ENCODE data around the gene ZC2HC1B.
"Not testable (repeated sequence)": the region's sequence is repeated elsewhere in the genome, so short reads cannot be mapped to it uniquely, and the experiment has no call there.

Gene ZC2HC1B

DNA sequence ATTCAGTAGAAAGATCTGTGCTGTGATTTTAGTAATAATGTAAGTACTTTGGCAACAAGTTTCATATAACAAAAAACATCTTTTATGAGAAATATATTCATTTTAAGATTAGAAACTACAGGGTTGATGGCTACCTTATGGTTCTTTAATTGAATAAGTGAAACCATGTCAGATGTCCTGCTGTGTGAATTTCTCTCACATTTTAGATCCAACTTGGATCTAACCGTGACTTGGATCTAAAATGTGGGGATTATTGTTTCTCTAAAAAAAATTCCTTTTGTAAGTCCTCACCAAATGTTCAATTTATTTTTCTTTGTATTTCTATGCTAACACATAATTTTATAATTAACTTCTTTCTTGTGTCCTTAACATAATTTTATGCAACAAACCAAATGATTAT lies 30.4 kb downstream of the ZC2HC1B start:
- Histone ChIP-seq H3K27me3 (ENCODE audit: control insufficient read depth in 1 of 2, insufficient read depth in 2 of 2, low read length in 2 of 2) (no peaks in the 10 kb centered on the region), H3K9ac (ENCODE audit: low read length) (no peak overlapping the region), H3K27ac (ENCODE audit: low read depth, low read length) (no peak overlapping the region), H3K4me1 (ENCODE audit: insufficient read depth, low read length) (no peaks in the 10 kb centered on the region), H3K36me3 (ENCODE audit: insufficient read depth, low read length) (no peaks in the 10 kb centered on the region), H3K9me3 (ENCODE audit: low read length) (no peaks in the 10 kb centered on the region), H3K4me3 (ENCODE audit: low read depth in 1 of 2, low read length in 2 of 2) (no peak overlapping the region)

DNA sequence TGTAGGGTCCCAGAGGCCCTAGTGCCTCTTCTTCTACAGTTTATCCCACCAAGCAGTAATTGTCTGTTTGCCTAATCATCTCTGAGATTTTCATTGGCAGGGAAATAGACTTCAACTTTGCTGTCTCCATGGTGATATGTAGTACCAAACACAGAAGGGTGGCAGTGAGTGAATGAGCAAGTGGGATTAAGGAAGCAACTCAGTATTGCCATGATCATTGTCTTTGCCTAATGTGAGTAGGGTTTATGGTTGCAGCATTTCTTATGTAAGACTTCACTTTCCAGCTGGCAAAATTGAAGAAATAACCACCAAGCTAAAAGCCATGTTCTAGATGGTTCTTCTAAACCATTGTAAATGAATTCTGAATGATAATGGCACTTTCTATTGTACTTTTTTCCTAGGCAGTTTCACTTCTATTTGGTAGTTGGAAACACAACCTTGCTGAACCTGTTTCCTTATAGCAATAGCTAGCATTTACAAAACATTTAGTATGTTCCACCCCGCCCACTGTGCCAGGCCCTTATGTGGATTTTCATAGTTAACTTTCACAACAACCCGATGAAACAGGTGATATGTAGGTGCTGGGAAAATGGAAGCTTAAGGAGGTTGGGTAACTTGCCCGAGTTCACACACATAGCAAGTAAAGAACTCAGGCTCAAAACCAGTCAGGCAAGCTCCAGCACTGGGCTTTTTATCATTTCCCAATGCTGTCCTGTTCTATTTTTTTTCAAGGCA lies 32.0 kb downstream of the ZC2HC1B start:
- Histone ChIP-seq H3K36me3 (ENCODE audit: insufficient read depth, low read length) (no peaks in the 10 kb centered on the region), H3K4me3 (ENCODE audit: low read depth in 1 of 2, low read length in 2 of 2) (no peak overlapping the region), H3K4me1 (ENCODE audit: insufficient read depth, low read length) (no peaks in the 10 kb centered on the region), H3K9me3 (ENCODE audit: low read length) (no peaks in the 10 kb centered on the region), H3K9ac (ENCODE audit: low read length) (no peak overlapping the region), H3K27ac (ENCODE audit: low read depth, low read length) (no peak overlapping the region), H3K27me3 (ENCODE audit: control insufficient read depth in 1 of 2, insufficient read depth in 2 of 2, low read length in 2 of 2) (no peaks in the 10 kb centered on the region)

DNA sequence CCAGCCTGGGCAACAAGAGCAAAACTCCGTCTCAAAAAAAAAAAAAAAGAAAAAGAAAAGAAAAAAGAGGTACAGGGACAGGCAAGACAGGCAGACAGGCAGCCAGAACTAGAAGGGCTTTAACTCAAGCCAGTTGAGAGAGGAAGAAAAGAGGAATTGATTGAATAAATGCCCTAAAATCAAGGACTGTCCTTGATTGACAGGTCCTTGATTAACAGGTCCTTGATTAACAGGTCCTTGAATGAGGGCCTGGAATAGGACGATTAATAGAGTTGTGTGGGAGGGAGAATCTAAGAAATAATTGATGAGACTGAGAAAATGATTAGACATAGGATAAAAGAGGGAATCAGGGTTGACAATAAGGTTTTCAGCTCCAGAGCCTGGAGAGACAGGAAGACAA lies 36.1 kb downstream of the ZC2HC1B start:
- Histone ChIP-seq H3K36me3 (ENCODE audit: insufficient read depth, low read length) (no peaks in the 10 kb centered on the region), H3K27ac (ENCODE audit: low read depth, low read length) (no peak overlapping the region)

DNA sequence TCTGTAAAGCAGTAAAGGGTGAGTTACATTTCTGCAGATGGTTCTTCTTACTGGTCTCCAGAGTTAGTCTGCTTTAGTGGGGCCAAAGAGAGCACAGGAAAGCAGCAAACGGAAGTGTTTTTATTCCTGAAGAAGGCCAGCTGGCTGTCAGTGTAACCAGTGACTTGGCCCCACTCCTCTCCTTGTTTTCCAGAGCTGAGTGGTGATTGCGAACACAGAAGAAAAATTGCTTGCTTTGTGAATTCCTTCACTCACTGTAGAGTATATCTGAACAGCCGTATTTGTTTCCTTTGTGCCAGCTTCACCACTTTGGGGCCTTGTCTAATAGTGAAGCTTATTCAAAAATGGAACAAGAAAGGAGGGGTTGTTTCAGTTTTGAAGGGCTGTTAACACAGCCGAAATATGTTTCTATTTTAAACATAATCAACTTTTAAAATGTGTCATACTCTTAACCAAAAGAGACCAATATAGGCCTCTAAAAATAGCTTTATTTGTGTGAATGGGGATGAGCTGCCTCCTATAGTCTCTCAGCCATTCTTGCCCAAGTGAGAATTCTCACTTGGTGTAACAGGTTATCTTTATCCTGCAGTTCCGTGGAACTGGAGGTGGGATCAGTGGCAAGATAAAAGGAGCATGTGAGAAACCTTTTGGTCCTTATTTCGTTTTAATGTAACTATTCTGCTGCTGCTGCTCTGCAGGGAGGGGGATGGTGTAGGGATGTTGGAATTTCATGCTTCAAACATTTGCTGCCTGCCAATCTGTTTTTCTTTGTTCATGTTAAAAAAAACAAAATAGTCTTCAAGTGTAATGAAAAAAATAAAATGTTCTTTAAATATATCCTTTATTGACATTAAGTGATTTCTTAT lies 37.8 kb downstream of the ZC2HC1B start:
- H3K27me3 ChIP-seq (ENCODE audit: control insufficient read depth in 1 of 2, insufficient read depth in 2 of 2, low read length in 2 of 2), result no peaks in the 10 kb centered on the region
- no peak overlapping the region for H3K27ac ChIP-seq (ENCODE audit: low read depth, low read length)
- no peak overlapping the region for H3K4me3 ChIP-seq (ENCODE audit: low read depth in 1 of 2, low read length in 2 of 2)
- H3K9ac ChIP-seq (ENCODE audit: low read length), result no peak overlapping the region
- no peaks in the 10 kb centered on the region for H3K36me3 ChIP-seq (ENCODE audit: insufficient read depth, low read length)
- no peaks in the 10 kb centered on the region for H3K9me3 ChIP-seq (ENCODE audit: low read length)
- H3K4me1 ChIP-seq (ENCODE audit: insufficient read depth, low read length), result peaks cover 8% of the 10 kb centered on the region

More for the DNA sequence above, 36.1 kb downstream of the ZC2HC1B start:
- Histone ChIP-seq H3K9ac (ENCODE audit: low read length) (no peak overlapping the region), H3K27me3 (ENCODE audit: control insufficient read depth in 1 of 2, insufficient read depth in 2 of 2, low read length in 2 of 2) (no peaks in the 10 kb centered on the region), H3K4me3 (ENCODE audit: low read depth in 1 of 2, low read length in 2 of 2) (no peak overlapping the region), H3K9me3 (ENCODE audit: low read length) (no peaks in the 10 kb centered on the region), H3K4me1 (ENCODE audit: insufficient read depth, low read length) (peaks cover 8% of the 10 kb centered on the region)

DNA sequence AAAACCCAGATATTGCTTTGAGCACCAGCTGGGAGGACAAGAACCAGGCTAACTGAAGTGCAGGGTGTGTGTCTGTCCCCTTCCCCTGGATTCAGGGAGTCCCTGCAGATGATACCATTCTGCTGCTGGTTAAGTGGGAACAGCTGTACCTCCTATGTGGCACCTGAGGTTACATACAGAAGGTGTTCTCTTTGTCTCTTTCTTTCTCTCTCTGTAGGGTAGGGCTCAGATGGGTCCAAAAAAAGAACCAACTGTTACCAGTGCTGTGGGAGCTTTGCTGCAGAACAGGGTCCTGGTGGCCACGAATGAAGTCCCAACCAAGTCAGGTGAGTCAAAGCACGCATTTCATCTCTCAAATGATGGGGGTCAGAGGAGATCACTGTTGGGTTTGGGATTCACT lies 38.6 kb downstream of the ZC2HC1B start:
- Histone ChIP-seq H3K36me3 (ENCODE audit: insufficient read depth, low read length) (no peaks in the 10 kb centered on the region), H3K9me3 (ENCODE audit: low read length) (no peaks in the 10 kb centered on the region), H3K4me3 (ENCODE audit: low read depth in 1 of 2, low read length in 2 of 2) (no peak overlapping the region), H3K9ac (ENCODE audit: low read length) (no peak overlapping the region), H3K27me3 (ENCODE audit: control insufficient read depth in 1 of 2, insufficient read depth in 2 of 2, low read length in 2 of 2) (no peaks in the 10 kb centered on the region), H3K27ac (ENCODE audit: low read depth, low read length) (no peak overlapping the region), H3K4me1 (ENCODE audit: insufficient read depth, low read length) (peaks cover 8% of the 10 kb centered on the region)

DNA sequence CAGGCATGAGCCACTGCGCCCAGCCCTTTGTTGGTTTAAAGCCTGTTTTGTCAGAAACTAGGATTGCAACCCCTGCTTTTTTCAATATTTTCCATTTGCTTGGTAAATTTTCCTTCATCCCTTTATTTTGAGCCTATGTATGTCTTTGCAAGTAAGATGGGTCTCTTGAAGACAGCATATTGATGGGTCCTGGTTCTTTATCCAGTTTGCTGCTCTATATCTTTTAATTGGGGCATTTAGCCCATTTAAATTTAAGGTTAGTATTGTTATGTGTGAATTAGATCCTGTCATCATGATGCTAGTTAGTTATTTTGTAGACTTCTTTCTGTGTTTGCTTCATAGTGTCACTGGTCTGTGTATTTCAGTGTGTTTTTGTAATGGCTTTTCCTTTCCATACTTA lies 46.8 kb downstream of the ZC2HC1B start:
- no peaks in the 10 kb centered on the region for H3K36me3 ChIP-seq (ENCODE audit: insufficient read depth, low read length)
- no peaks in the 10 kb centered on the region for H3K27me3 ChIP-seq (ENCODE audit: control insufficient read depth in 1 of 2, insufficient read depth in 2 of 2, low read length in 2 of 2)
- H3K27ac ChIP-seq (ENCODE audit: low read depth, low read length), result no peak overlapping the region
- no peaks in the 10 kb centered on the region for H3K4me1 ChIP-seq (ENCODE audit: insufficient read depth, low read length)
- no peaks in the 10 kb centered on the region for H3K9me3 ChIP-seq (ENCODE audit: low read length)
- H3K4me3 ChIP-seq (ENCODE audit: low read depth in 1 of 2, low read length in 2 of 2), result no peak overlapping the region
- no peak overlapping the region for H3K9ac ChIP-seq (ENCODE audit: low read length)

DNA sequence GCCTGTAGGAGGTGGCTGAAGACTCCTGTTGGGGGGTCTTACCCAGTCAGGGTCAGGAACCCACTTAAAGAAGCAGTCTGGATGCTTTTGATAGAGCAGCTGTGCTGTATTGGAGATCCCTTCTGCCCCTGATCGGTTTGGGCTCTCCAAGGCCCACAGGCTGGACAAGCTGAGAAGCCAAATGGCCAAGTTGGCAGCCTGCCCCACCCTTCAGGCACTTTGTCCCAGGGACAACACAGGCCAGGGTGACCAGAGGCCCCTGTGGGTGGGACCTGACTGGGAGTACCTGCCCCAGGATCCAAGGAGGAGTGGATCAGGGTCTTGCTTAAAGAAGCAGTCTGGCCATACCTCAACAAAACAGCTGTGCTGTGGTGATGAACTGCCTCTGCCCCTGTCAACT lies 48.4 kb downstream of the ZC2HC1B start:
- Histone ChIP-seq H3K9me3 (ENCODE audit: low read length) (no peaks in the 10 kb centered on the region), H3K36me3 (ENCODE audit: insufficient read depth, low read length) (no peaks in the 10 kb centered on the region), H3K9ac (ENCODE audit: low read length) (no peak overlapping the region), H3K4me3 (ENCODE audit: low read depth in 1 of 2, low read length in 2 of 2) (no peak overlapping the region), H3K27ac (ENCODE audit: low read depth, low read length) (no peak overlapping the region), H3K4me1 (ENCODE audit: insufficient read depth, low read length) (no peaks in the 10 kb centered on the region), H3K27me3 (ENCODE audit: control insufficient read depth in 1 of 2, insufficient read depth in 2 of 2, low read length in 2 of 2) (no peaks in the 10 kb centered on the region)

DNA sequence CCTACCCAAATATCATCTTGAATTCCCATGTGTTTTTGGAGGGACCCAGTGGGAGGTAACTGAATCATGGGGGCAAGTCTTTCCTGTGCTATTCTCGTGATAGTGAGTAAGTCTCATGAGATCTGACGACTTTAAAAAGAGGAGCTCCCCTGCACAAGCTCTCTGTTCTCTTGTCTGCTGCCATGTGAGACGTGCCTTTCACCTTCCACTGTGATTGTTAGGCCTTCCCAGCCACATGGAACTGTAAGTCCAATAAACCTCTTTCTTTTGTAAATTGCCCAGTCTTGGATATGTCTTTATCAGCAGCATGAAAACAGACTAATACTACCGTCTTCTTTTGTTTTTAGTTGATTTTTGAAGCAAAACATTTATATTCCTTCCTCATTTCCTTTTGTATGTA lies 52.8 kb downstream of the ZC2HC1B start:
- H3K27me3 ChIP-seq (ENCODE audit: control insufficient read depth in 1 of 2, insufficient read depth in 2 of 2, low read length in 2 of 2); H3K4me1 ChIP-seq (ENCODE audit: insufficient read depth, low read length); H3K9ac ChIP-seq (ENCODE audit: low read length); H3K9me3 ChIP-seq (ENCODE audit: low read length); H3K4me3 ChIP-seq (ENCODE audit: low read depth in 1 of 2, low read length in 2 of 2); H3K27ac ChIP-seq (ENCODE audit: low read depth, low read length); H3K36me3 ChIP-seq (ENCODE audit: insufficient read depth, low read length): not testable (repeated sequence)

DNA sequence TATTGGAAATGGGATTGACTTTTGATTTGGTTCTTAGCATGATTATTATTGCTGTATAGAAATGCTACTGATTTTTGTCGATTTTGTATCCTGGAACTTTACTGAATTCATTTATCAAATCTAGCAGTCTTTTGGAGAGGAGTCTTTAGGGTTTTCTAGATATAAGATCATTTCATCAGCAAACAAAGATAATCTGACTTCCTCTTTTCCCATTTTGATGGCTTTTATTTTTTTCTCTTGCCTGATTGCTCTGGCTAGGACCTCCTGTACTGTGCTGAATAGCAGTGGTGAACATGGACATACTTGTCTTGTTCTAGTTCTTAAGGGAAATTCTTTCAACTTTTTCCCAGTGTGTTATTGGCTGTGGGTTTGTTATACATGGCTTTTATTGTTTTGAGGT lies 64.6 kb downstream of the ZC2HC1B start:
- Histone ChIP-seq H3K4me3 (ENCODE audit: low read depth in 1 of 2, low read length in 2 of 2) (no peak overlapping the region), H3K4me1 (ENCODE audit: insufficient read depth, low read length) (no peaks in the 10 kb centered on the region), H3K9ac (ENCODE audit: low read length) (no peak overlapping the region), H3K27ac (ENCODE audit: low read depth, low read length) (no peak overlapping the region), H3K36me3 (ENCODE audit: insufficient read depth, low read length) (no peaks in the 10 kb centered on the region), H3K9me3 (ENCODE audit: low read length) (no peaks in the 10 kb centered on the region), H3K27me3 (ENCODE audit: control insufficient read depth in 1 of 2, insufficient read depth in 2 of 2, low read length in 2 of 2) (no peaks in the 10 kb centered on the region)

DNA sequence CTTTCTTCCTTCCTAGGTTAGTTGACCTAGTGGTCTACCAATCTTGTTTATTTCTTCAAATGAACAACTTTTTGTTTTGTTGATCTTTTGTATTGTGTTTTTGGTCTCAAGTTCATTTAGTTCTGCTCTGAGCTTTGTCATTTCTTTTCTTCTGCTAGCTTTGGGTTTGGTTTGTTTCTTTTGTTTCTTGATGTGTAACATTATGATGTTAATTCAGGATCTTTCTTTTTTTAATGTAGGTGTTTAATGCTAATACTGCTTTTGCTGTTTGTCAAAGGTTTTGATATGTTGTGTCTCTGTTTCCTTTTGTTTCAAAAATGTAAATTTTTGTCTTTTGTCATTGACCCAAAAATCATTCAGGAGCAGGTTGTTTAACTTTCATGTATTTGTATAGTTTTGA lies 65.7 kb downstream of the ZC2HC1B start:
- no peaks in the 10 kb centered on the region for H3K36me3 ChIP-seq (ENCODE audit: insufficient read depth, low read length)
- no peak overlapping the region for H3K4me3 ChIP-seq (ENCODE audit: low read depth in 1 of 2, low read length in 2 of 2)
- H3K9ac ChIP-seq (ENCODE audit: low read length), result no peak overlapping the region
- H3K4me1 ChIP-seq (ENCODE audit: insufficient read depth, low read length), result no peaks in the 10 kb centered on the region
- H3K27ac ChIP-seq (ENCODE audit: low read depth, low read length), result no peak overlapping the region
- H3K9me3 ChIP-seq (ENCODE audit: low read length), result no peaks in the 10 kb centered on the region
- H3K27me3 ChIP-seq (ENCODE audit: control insufficient read depth in 1 of 2, insufficient read depth in 2 of 2, low read length in 2 of 2), result no peaks in the 10 kb centered on the region

DNA sequence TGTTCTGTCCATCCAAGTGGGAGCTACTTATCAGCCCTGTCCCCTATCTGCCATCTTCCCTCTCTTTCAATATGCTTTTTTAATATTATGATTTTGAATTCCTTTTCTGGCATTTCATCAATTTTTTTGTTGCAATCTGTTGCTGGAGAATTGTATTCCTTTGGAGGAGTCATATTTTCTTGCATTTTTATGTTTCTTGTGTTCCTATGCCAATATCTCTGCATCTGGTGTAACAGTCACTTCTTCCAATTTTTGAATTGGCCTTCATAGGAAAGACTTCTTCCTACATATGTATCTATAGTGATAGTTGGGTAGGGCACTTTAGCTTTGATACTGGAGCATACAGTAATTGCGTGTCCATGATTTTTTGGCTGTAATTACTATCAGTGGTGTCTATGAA lies 70.1 kb downstream of the ZC2HC1B start:
- no peak overlapping the region for H3K9ac ChIP-seq (ENCODE audit: low read length)
- H3K27ac ChIP-seq (ENCODE audit: low read depth, low read length), result no peak overlapping the region
- H3K27me3 ChIP-seq (ENCODE audit: control insufficient read depth in 1 of 2, insufficient read depth in 2 of 2, low read length in 2 of 2), result no peaks in the 10 kb centered on the region
- no peaks in the 10 kb centered on the region for H3K9me3 ChIP-seq (ENCODE audit: low read length)
- no peaks in the 10 kb centered on the region for H3K4me1 ChIP-seq (ENCODE audit: insufficient read depth, low read length)
- H3K4me3 ChIP-seq (ENCODE audit: low read depth in 1 of 2, low read length in 2 of 2), result no peak overlapping the region
- no peaks in the 10 kb centered on the region for H3K36me3 ChIP-seq (ENCODE audit: insufficient read depth, low read length)

DNA sequence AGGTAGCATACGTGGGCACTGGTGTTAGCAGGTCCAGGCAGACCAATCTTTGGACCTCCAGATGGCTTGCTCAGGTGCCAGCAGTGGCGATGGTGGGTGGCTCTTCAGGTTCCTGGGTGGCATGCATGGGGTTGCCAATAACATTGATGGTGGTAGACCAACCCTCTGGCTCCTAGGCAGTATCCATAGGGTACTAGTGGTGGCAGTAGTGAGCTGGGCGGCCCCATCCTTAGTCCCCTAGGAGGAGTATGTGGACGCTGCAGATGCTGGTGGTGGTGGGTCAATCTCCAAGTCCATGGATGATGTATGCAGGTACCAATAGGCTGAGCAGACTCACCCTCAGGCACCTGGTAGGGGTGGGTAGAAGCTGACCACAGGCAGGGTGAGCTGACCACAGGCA lies 70.6 kb downstream of the ZC2HC1B start:
- Histone ChIP-seq H3K27ac (ENCODE audit: low read depth, low read length) (no peak overlapping the region), H3K9ac (ENCODE audit: low read length) (no peak overlapping the region)

More for the DNA sequence above, 70.6 kb downstream of the ZC2HC1B start:
- Histone ChIP-seq H3K4me3 (ENCODE audit: low read depth in 1 of 2, low read length in 2 of 2) (no peak overlapping the region), H3K36me3 (ENCODE audit: insufficient read depth, low read length) (no peaks in the 10 kb centered on the region), H3K4me1 (ENCODE audit: insufficient read depth, low read length) (no peaks in the 10 kb centered on the region), H3K9me3 (ENCODE audit: low read length) (no peaks in the 10 kb centered on the region), H3K27me3 (ENCODE audit: control insufficient read depth in 1 of 2, insufficient read depth in 2 of 2, low read length in 2 of 2) (no peaks in the 10 kb centered on the region)

All from muscle layer of colon (tissue), 2 donors.